Fibroblast of lung (primary cell): Measurements from ENCODE around the gene ELOVL1.

Experiments
- EZH2 ChIP-seq: IDR thresholded peaks from 2 replicates; pipeline ENCODE4 v1.5.1; 2012; ENCODE audit warnings: low read length, control low read depth, mild to moderate bottlenecking; ENCODE audit errors: missing control alignments
- TF ChIP-seq, protein P1 (sequence below), 2 donors: IDR thresholded peaks in 1 of 2; conservative IDR thresholded peaks in 1 of 2; 1 replicate in 1 of 2; 2 replicates in 1 of 2; pipeline ENCODE4 v1.5.1; 2011 to 2012; ENCODE audit warnings: low read length in 2 of 2, control low read depth in 1 of 2, inconsistent platforms in 1 of 2, low read depth in 1 of 2, mild to moderate bottlenecking in 1 of 2

DNA sequence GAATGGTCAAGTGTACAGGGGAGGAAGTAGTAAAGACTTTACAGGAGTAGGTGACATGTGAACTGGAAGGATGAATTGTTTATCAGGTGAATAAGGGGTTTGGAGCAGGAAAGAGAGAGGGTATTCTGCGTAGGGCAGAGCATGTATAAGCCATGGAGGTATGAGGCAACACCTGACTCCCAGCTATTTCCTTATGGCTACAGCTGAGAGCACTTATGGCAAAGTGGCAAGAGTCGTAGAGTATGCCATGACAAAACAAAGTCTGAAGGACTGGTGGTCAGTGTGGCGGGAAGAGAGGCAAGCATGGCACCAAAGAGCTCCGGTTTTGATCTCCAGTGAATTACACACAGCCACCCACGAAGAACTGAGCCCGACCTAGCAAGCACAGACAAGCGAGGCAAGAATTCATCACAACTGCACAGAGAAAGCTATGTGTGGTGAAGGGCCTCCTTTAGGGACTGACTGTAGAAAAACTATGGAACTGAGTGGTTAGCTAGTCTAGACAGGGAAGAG is 9.0 kb upstream of the ELOVL1 start:
- TF ChIP-seq, protein P1, sequence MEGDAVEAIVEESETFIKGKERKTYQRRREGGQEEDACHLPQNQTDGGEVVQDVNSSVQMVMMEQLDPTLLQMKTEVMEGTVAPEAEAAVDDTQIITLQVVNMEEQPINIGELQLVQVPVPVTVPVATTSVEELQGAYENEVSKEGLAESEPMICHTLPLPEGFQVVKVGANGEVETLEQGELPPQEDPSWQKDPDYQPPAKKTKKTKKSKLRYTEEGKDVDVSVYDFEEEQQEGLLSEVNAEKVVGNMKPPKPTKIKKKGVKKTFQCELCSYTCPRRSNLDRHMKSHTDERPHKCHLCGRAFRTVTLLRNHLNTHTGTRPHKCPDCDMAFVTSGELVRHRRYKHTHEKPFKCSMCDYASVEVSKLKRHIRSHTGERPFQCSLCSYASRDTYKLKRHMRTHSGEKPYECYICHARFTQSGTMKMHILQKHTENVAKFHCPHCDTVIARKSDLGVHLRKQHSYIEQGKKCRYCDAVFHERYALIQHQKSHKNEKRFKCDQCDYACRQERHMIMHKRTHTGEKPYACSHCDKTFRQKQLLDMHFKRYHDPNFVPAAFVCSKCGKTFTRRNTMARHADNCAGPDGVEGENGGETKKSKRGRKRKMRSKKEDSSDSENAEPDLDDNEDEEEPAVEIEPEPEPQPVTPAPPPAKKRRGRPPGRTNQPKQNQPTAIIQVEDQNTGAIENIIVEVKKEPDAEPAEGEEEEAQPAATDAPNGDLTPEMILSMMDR (conservative IDR thresholded peaks at IDR 0.05 in 1 of 2, IDR thresholded peaks at IDR 0.05 in 1 of 2; ENCODE audit: low read depth in 1 of 2, low read length in 2 of 2) = no peak
- no peak for TF ChIP-seq EZH2
